ENCODE data around the gene STC2.

The STC2 gene

GRCh38 chr5:173293817-173294672, 34.2 kb downstream of the STC2 start:
- POLR2A ChIA-PET: no interaction called here
- CTCF ChIA-PET: interaction anchor here (0.6 to 10.7 kb wide), 32 partner anchors 9 to 579 kb away, joined by 3 to 210 read pairs (median 6); partner anchors contain the start of genes BOD1 and STC2

DNA sequence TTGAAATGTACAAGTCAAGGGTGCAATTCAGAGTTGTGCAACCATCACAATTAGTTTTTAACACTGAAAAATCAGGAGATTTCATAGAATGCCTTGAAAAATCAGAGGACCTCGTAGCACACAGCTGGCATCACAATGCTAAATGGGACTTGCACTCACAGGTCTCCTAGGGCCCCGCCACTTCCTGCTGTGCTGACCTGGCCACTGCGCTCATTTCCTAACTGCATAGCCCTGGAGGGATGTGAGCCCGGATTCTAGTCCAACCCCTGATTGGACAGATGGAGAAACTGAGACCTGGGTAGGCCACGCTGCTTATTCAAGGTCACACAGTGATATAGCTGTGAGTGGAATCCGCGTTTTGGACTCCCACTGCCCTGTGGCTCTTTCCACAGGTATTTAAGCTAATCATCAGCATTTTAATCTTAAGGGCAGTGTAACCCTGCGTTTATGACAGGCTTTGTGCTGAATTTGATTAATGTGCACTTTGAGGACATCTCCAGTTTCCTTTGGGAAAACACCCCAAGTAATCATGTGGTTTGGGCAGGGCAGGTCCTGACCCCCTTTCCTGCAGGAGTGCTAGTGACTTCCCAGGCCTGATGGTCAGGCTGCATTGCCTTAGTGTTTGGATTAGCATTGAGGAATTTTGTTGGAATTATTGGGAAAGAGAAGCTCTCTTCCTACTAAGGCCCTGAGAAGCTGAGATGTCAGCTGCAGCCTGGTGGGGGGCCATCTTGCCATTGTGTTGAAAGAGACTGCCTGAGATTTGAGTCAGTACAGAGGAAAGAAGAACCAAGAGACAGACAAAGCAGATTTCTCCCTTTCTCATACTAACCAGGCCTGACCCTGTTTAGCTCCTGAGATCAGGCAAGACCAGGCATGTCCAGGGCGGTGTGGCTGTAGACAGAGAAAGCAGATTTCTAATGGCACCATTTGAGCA, 36.2 kb downstream of the STC2 start:
- peak; percentile 42 for DNase-seq (ENCODE audit: extremely low spot score)
- TF ChIP-seq, protein P1, sequence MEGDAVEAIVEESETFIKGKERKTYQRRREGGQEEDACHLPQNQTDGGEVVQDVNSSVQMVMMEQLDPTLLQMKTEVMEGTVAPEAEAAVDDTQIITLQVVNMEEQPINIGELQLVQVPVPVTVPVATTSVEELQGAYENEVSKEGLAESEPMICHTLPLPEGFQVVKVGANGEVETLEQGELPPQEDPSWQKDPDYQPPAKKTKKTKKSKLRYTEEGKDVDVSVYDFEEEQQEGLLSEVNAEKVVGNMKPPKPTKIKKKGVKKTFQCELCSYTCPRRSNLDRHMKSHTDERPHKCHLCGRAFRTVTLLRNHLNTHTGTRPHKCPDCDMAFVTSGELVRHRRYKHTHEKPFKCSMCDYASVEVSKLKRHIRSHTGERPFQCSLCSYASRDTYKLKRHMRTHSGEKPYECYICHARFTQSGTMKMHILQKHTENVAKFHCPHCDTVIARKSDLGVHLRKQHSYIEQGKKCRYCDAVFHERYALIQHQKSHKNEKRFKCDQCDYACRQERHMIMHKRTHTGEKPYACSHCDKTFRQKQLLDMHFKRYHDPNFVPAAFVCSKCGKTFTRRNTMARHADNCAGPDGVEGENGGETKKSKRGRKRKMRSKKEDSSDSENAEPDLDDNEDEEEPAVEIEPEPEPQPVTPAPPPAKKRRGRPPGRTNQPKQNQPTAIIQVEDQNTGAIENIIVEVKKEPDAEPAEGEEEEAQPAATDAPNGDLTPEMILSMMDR (IDR thresholded peaks at IDR 0.05; ENCODE audit: control extremely low read depth, extremely low read depth, low read depth, missing control alignments): no peak
- ChIA-PET POLR2A (no interaction called here), CTCF (interaction anchor here (1.0 to 10.7 kb wide), 16 partner anchors 8 to 1025 kb away, joined by 3 to 210 read pairs (median 14); partner anchors contain the start of genes BOD1 and STC2)

More at GRCh38 chr5:173293817-173294672, 34.2 kb downstream of the STC2 start:
- peak; percentile 81 for DNase-seq (ENCODE audit: extremely low spot score)
- TF ChIP-seq, protein P1 (IDR thresholded peaks at IDR 0.05; ENCODE audit: control extremely low read depth, extremely low read depth, low read depth, missing control alignments): peak; percentile 90

- ChIA-PET POLR2A (no interaction called here), CTCF (interaction anchor here (2.6 to 10.7 kb wide), 3 partner anchors 40 to 1027 kb away, joined by 6 to 210 read pairs (median 23); partner anchors contain the start of gene STC2)
Observed at GRCh38 chr5:173290477-173291131, 37.6 kb downstream of the STC2 start.

DNA sequence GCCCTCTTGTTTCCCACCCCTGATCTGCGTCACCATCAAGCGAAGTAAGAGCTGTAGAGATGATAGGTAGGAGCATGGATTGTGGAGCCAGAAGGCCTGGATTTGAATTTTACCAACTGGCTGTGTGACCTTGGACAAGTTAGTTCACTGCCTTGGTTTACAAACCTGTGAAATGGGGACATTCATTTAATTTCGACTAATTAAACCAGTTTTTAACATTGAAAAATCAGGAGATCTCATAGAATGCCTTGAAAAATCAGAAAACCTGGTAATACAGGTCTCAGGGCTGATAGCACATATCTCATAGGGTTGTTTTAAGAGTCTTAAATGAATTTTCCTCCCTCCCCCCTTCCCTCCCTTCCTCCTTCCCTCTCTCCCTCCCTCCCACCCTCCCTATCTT, 38.8 kb downstream of the STC2 start:
- ChIA-PET POLR2A (no interaction called here), CTCF (interaction anchor here (1.2 to 1.6 kb wide), 2 partner anchors 42 to 575 kb away, joined by 3 to 5 read pairs; no protein-coding TSS in a partner anchor)
- TF ChIP-seq, protein P1 (IDR thresholded peaks at IDR 0.05; ENCODE audit: control extremely low read depth, extremely low read depth, low read depth, missing control alignments): no peak

More at GRCh38 chr5:173290477-173291131, 37.6 kb downstream of the STC2 start:
- no peak for DNase-seq (ENCODE audit: extremely low spot score)
- TF ChIP-seq, protein P1 (IDR thresholded peaks at IDR 0.05; ENCODE audit: control extremely low read depth, extremely low read depth, low read depth, missing control alignments): no peak

GRCh38 chr5:173288632-173289031, 39.6 kb downstream of the STC2 start:
- CTCF ChIA-PET: interaction anchor here (0.7 to 1.6 kb wide), 4 partner anchors 31 to 574 kb away, joined by 3 to 5 read pairs (median 3); no protein-coding TSS in a partner anchor
- TF ChIP-seq, protein P1 (IDR thresholded peaks at IDR 0.05; ENCODE audit: control extremely low read depth, extremely low read depth, low read depth, missing control alignments): no peak
- POLR2A ChIA-PET: no interaction called here
- DNase-seq (ENCODE audit: extremely low spot score): no peak

More for the DNA sequence above, 38.8 kb downstream of the STC2 start:
- no peak for DNase-seq (ENCODE audit: extremely low spot score)

All from GM10248 (cell line).